GM21619 (cell line): ENCODE data around the gene CAPZA1.

Source experiments
- ATAC-seq: cut with Tn5 transposase; IDR thresholded peaks from one replicate; pipeline ENCODE4 v1.9.1; 2021; ENCODE audit not compliant: unreplicated experiment

The CAPZA1 gene

GRCh38 chr1:112675728-112676381 is 56.2 kb downstream of the CAPZA1 start:
- no peak for ATAC-seq

GRCh38 chr1:112676543-112676942 is 56.9 kb downstream of the CAPZA1 start:
- ATAC-seq = no peak

- no peak for ATAC-seq
These were observed 57.9 kb downstream of the CAPZA1 start for GRCh38 chr1:112677501-112677900.

GRCh38 chr1:112678605-112679004 is 59.0 kb downstream of the CAPZA1 start:
- no peak for ATAC-seq

- no peak for ATAC-seq
These were observed 66.3 kb downstream of the CAPZA1 start for GRCh38 chr1:112685913-112686312.

GRCh38 chr1:112686417-112686816 is 66.8 kb downstream of the CAPZA1 start:
- ATAC-seq = no peak

GRCh38 chr1:112686835-112687234 is 67.2 kb downstream of the CAPZA1 start:
- no peak for ATAC-seq

GRCh38 chr1:112687361-112687760 is 67.7 kb downstream of the CAPZA1 start:
- ATAC-seq = no peak

- ATAC-seq = no peak
These were observed 68.3 kb downstream of the CAPZA1 start for GRCh38 chr1:112687785-112688496.

- no peak for ATAC-seq
These were observed 69.2 kb downstream of the CAPZA1 start for GRCh38 chr1:112688781-112689193.

- no peak for ATAC-seq
These were observed 69.7 kb downstream of the CAPZA1 start for GRCh38 chr1:112689196-112689841.

GRCh38 chr1:112689842-112690237 is 70.2 kb downstream of the CAPZA1 start:
- ATAC-seq = no peak

- no peak for ATAC-seq
These were observed 73.0 kb downstream of the CAPZA1 start for GRCh38 chr1:112692681-112693080.

GRCh38 chr1:112693821-112694220 is 74.2 kb downstream of the CAPZA1 start:
- no peak for ATAC-seq

- no peak for ATAC-seq
These were observed 74.8 kb downstream of the CAPZA1 start for GRCh38 chr1:112694363-112694929.

- ATAC-seq = no peak
These were observed 75.6 kb downstream of the CAPZA1 start for GRCh38 chr1:112695276-112695675.

- no peak for ATAC-seq
These were observed 77.1 kb downstream of the CAPZA1 start for GRCh38 chr1:112696578-112697314.

GRCh38 chr1:112697781-112698201 is 78.2 kb downstream of the CAPZA1 start:
- no peak for ATAC-seq

GRCh38 chr1:112698366-112699310 is 79.0 kb downstream of the CAPZA1 start:
- ATAC-seq = no peak
